Left lobe of liver (tissue), 2 donors: ENCODE measurements around the gene PLPPR3. TPM values are rescaled to one million over a fixed set of nuclear protein-coding genes. Genes with fewer than 3 reads are reported as not detected.

Source experiments
- ATAC-seq: fragments of 200-7000 bp; cut with Tn5 transposase; one replicate; pipeline ENCODE4 v1.9.1; 2020; ENCODE audit warnings: mild to moderate bottlenecking, moderate library complexity
- DNase-seq: peaks from one replicate; pipeline ENCODE4 v3.0.0-alpha.2; 2020; ENCODE audit warnings: low spot score
- total RNA-seq: library from RNA; stranded (reverse); gene quantifications from one replicate; pipeline ENCODE4 v1.2.1, GENCODE V29; 2021
- donor health status: DM: no; HTN: no; CAD: no; lungs with moderate emphysema.
- donor health status: DM: no; HTN: yes; CAD: no.

Gene PLPPR3
- total RNA-seq, 1 donor from 2014 or later = not detected

GRCh38 chr19:811506-812048 lies 10.2 kb downstream of the PLPPR3 start:
- DNase-seq = no peak
- no peak for ATAC-seq

GRCh38 chr19:810883-811489 lies 10.8 kb downstream of the PLPPR3 start:
- no peak for ATAC-seq

GRCh38 chr19:810077-810855 lies 11.5 kb downstream of the PLPPR3 start:
- DNase-seq = no peak
- no peak for ATAC-seq

More at GRCh38 chr19:810883-811489, 10.8 kb downstream of the PLPPR3 start:
- no peak for DNase-seq

- ATAC-seq = no peak
- no peak for DNase-seq
These were observed 13.4 kb downstream of the PLPPR3 start for GRCh38 chr19:808423-808775.

GRCh38 chr19:807627-808422 lies 13.9 kb downstream of the PLPPR3 start:
- ATAC-seq = no peak

GRCh38 chr19:806815-807421 lies 14.8 kb downstream of the PLPPR3 start:
- ATAC-seq (no peak), DNase-seq (no peak)

More at GRCh38 chr19:807627-808422, 13.9 kb downstream of the PLPPR3 start:
- DNase-seq = no peak

GRCh38 chr19:805600-806550 lies 15.9 kb downstream of the PLPPR3 start:
- DNase-seq (no peak), ATAC-seq (no peak)

GRCh38 chr19:805166-805551 lies 16.6 kb downstream of the PLPPR3 start:
- ATAC-seq (no peak), DNase-seq (no peak)

GRCh38 chr19:804419-805165 lies 17.2 kb downstream of the PLPPR3 start:
- DNase-seq (no peak), ATAC-seq (no peak)

- ATAC-seq (no peak), DNase-seq (no peak)
These were observed 17.9 kb downstream of the PLPPR3 start for GRCh38 chr19:803686-804418.

- ATAC-seq (no peak), DNase-seq (no peak)
These were observed 18.6 kb downstream of the PLPPR3 start for GRCh38 chr19:803099-803561.

GRCh38 chr19:802498-803098 lies 19.2 kb downstream of the PLPPR3 start:
- ATAC-seq (no peak), DNase-seq (no peak)

GRCh38 chr19:801861-802497 lies 19.8 kb downstream of the PLPPR3 start:
- DNase-seq = no peak
- no peak for ATAC-seq

- peak; percentile 74 for DNase-seq
- no peak for ATAC-seq
These were observed 20.5 kb downstream of the PLPPR3 start for GRCh38 chr19:801030-801860.

- ATAC-seq (peak; percentile 21), DNase-seq (peak; percentile 79)
These were observed 21.3 kb downstream of the PLPPR3 start for GRCh38 chr19:800360-801029.
